Right ventricle myocardium inferior (tissue), 1 donor: ENCODE data around the gene PCBP3. TPM values are rescaled to one million over a fixed set of nuclear protein-coding genes. Genes with fewer than 3 reads are reported as not detected.
"Not testable (repeated sequence)": the region's sequence is repeated elsewhere in the genome, so short reads cannot be mapped to it uniquely, and the experiment has no call there.

Experiments used
- ATAC-seq: fragments of 200-7000 bp; cut with Tn5 transposase; one replicate; pipeline ENCODE4 v1.9.1; 2020; ENCODE audit warnings: mild to moderate bottlenecking, moderate library complexity
- DNase-seq: peaks from one replicate; pipeline ENCODE4 v3.0.0; 2021; ENCODE audit errors: missing footprints
- intact Hi-C: fragments of 100-400 bp; cut with DNase I; formaldehyde crosslinking; loops from one replicate; pipeline ENCODE4 v1.11.0; 2022
- total RNA-seq: library from RNA; stranded (reverse); fragmentation: NEBNext Ultra II Directional; extraction: Animal tissue kit (Norgen Biotek cat#: 25700); gene quantifications from one replicate; pipeline ENCODE4 v1.2.1, GENCODE V29; 2021
- donor health status: DM: no; HTN: yes; CAD: no; lungs with severe emphysema.

Gene PCBP3
- total RNA-seq, 1 donor from 2014 or later = 3.7 TPM

- intact Hi-C loops = no loop called here
- ATAC-seq (no peak), DNase-seq (no peak)
Observed at GRCh38 chr21:45651921-45652320, 8.4 kb downstream of the PCBP3 start.

GRCh38 chr21:45655124-45655523, 11.6 kb downstream of the PCBP3 start:
- ATAC-seq (no peak), DNase-seq (no peak)
- intact Hi-C loops = no loop called here

GRCh38 chr21:45656114-45656513, 12.6 kb downstream of the PCBP3 start:
- intact Hi-C loops, ATAC-seq, DNase-seq: not testable (repeated sequence)

- ATAC-seq, DNase-seq, intact Hi-C loops: not testable (repeated sequence)
Observed at GRCh38 chr21:45661913-45662622, 18.5 kb downstream of the PCBP3 start.

- ATAC-seq, intact Hi-C loops: not testable (repeated sequence)
Observed at GRCh38 chr21:45662623-45663245, 19.2 kb downstream of the PCBP3 start.

GRCh38 chr21:45669382-45669781, 25.9 kb downstream of the PCBP3 start:
- intact Hi-C loops = no loop called here
- DNase-seq = no peak
- no peak for ATAC-seq

More at GRCh38 chr21:45662623-45663245, 19.2 kb downstream of the PCBP3 start:
- not testable (repeated sequence) for DNase-seq

GRCh38 chr21:45670731-45671130, 27.2 kb downstream of the PCBP3 start:
- ATAC-seq (no peak), DNase-seq (no peak)
- intact Hi-C loops = no loop called here

- intact Hi-C loops, ATAC-seq, DNase-seq: not testable (repeated sequence)
Observed at GRCh38 chr21:45678790-45679189, 35.3 kb downstream of the PCBP3 start.

- ATAC-seq = no peak
- intact Hi-C loops = no loop called here
- no peak for DNase-seq
Observed at GRCh38 chr21:45680215-45680614, 36.7 kb downstream of the PCBP3 start.

- intact Hi-C loops = no loop called here
- ATAC-seq (no peak), DNase-seq (no peak)
Observed at GRCh38 chr21:45695086-45695485, 51.6 kb downstream of the PCBP3 start.

- intact Hi-C loops = no loop called here
- ATAC-seq (peak; percentile 72), DNase-seq (peak; percentile 73)
Observed at GRCh38 chr21:45698493-45699184, 55.1 kb downstream of the PCBP3 start.

GRCh38 chr21:45699251-45699942, 55.9 kb downstream of the PCBP3 start:
- ATAC-seq (no peak), DNase-seq (no peak)
- intact Hi-C loops = no loop called here

- ATAC-seq (no peak), DNase-seq (no peak)
- intact Hi-C loops = no loop called here
Observed at GRCh38 chr21:45699966-45700365, 56.4 kb downstream of the PCBP3 start.

- DNase-seq (no peak), ATAC-seq (no peak)
- intact Hi-C loops = no loop called here
Observed at GRCh38 chr21:45700461-45700860, 56.9 kb downstream of the PCBP3 start.

- intact Hi-C loops = no loop called here
- DNase-seq (no peak), ATAC-seq (no peak)
Observed at GRCh38 chr21:45704311-45705108, 61.0 kb downstream of the PCBP3 start.

GRCh38 chr21:45706299-45706698, 62.8 kb downstream of the PCBP3 start:
- ATAC-seq = no peak
- no peak for DNase-seq
- intact Hi-C loops = no loop called here

GRCh38 chr21:45709173-45709572, 65.6 kb downstream of the PCBP3 start:
- ATAC-seq (no peak), DNase-seq (no peak)
- intact Hi-C loops = no loop called here

GRCh38 chr21:45709696-45710268, 66.3 kb downstream of the PCBP3 start:
- ATAC-seq (no peak), DNase-seq (no peak)
- intact Hi-C loops = no loop called here
